H1 (cell line): ENCODE results near the gene GRIN2C. TPM values are rescaled to one million over a fixed set of nuclear protein-coding genes. Genes with fewer than 3 reads are reported as not detected.
"Not testable (repeated sequence)": the region's sequence is repeated elsewhere in the genome, so short reads cannot be mapped to it uniquely, and the experiment has no call there.

Experiments
- CTCF ChIA-PET: fragments of 300-600 bp; sonication (Branson Sonifier 250); formaldehyde crosslinking; loops from one replicate; lab custom pipeline; 2021; ENCODE audit not compliant: partially characterized antibody; lab: Charles Lee
- POLR2A ChIA-PET: fragments of 300-600 bp; sonication (Branson Sonifier 250); formaldehyde crosslinking; loops from one replicate; lab custom pipeline; 2021; ENCODE audit warnings: inconsistent platforms; ENCODE audit not compliant: partially characterized antibody; lab: Charles Lee
- DNase-seq, 2 experiments: peaks; one replicate each; pipeline versions ENCODE4 v3.0.0 to v3.0.0-alpha.2; 2010 to 2022; ENCODE audit warnings: low spot score in 2 of 2, low read depth in 1 of 2, mixed read lengths in 1 of 2
- FAIRE-seq: peaks from 2 replicates; lab custom pipeline; 2011; peaks lifted over from hg19 to GRCh38; lab: Jason Lieb, UNC
- H2AFZ ChIP-seq: 2 replicates; pipeline ENCODE4 v1.8.1; 2012; ENCODE audit warnings: low read length, inconsistent platforms
- H2AK5ac ChIP-seq: 2 replicates; pipeline ENCODE4 v1.6.1; 2013; ENCODE audit warnings: low read depth, low read length
- H2BK120ac ChIP-seq: replicated peaks from 2 replicates; pipeline ENCODE3; 2013; ENCODE audit warnings: low read depth, low read length, inconsistent platforms
- H2BK12ac ChIP-seq: 2 replicates; pipeline ENCODE4 v1.6.1; 2013; ENCODE audit warnings: low read depth, low read length
- H2BK15ac ChIP-seq: 2 replicates; pipeline ENCODE4 v1.6.1; 2013; ENCODE audit warnings: low read length
- H2BK20ac ChIP-seq: 2 replicates; pipeline ENCODE4 v1.6.1; 2013; ENCODE audit warnings: low read length
- H2BK5ac ChIP-seq: 2 replicates; pipeline ENCODE4 v1.6.1; 2013; ENCODE audit warnings: low read depth, low read length
- H3K14ac ChIP-seq: 2 replicates; pipeline ENCODE4 v1.6.1; 2013; ENCODE audit warnings: inconsistent platforms; ENCODE audit not compliant: insufficient read length
- H3K18ac ChIP-seq: 2 replicates; pipeline ENCODE4 v1.6.1; 2013; ENCODE audit warnings: low read length; ENCODE audit errors: extremely low read depth
- H3K23ac ChIP-seq: 2 replicates; pipeline ENCODE4 v1.6.1; 2013; ENCODE audit warnings: inconsistent platforms; ENCODE audit not compliant: insufficient read length
- H3K23me2 ChIP-seq: 2 replicates; pipeline ENCODE4 v1.6.1; 2013; ENCODE audit warnings: low read depth, low read length
- H3K27ac ChIP-seq: 2 replicates; pipeline ENCODE4 v1.6.1; 2011; ENCODE audit warnings: low read depth, low read length, inconsistent platforms
- H3K27me3 ChIP-seq, 4 experiments: replicated peaks in 1 of 4; 1 replicate in 1 of 4; 2 replicates in 3 of 4; pipeline versions ENCODE4 v1.6.1 to v1.8.1; 2011 to 2013; ENCODE audit warnings: low read length in 3 of 4, mild to moderate bottlenecking in 3 of 4, inconsistent platforms in 2 of 4, mixed read lengths in 2 of 4, moderate library complexity in 1 of 4; ENCODE audit not compliant: control insufficient read depth in 3 of 4, insufficient read depth in 3 of 4; ENCODE audit errors: extremely low read depth in 1 of 4
- H3K36me3 ChIP-seq, 4 experiments: 2 replicates each; pipeline versions ENCODE4 v1.6.1 to v1.8.1; 2011 to 2013; ENCODE audit warnings: mild to moderate bottlenecking in 4 of 4, low read length in 3 of 4, moderate library complexity in 2 of 4, control low read depth in 1 of 4, inconsistent platforms in 1 of 4; ENCODE audit not compliant: insufficient read depth in 4 of 4, control insufficient read depth in 2 of 4
- H3K4ac ChIP-seq: replicated peaks from 2 replicates; pipeline ENCODE3; 2013; ENCODE audit warnings: low read length, low read depth, mixed read lengths, inconsistent platforms; ENCODE audit not compliant: insufficient read length
- H3K4me1 ChIP-seq, 4 experiments: replicated peaks in 1 of 4; 1 replicate in 1 of 4; 2 replicates in 3 of 4; pipeline versions ENCODE4 v1.6.1 to v1.8.1; 2011 to 2013; ENCODE audit warnings: low read length in 3 of 4, inconsistent platforms in 2 of 4, mixed read lengths in 1 of 4; ENCODE audit not compliant: insufficient read depth in 4 of 4, control insufficient read depth in 3 of 4
- H3K4me2 ChIP-seq, 2 experiments: 2 replicates each; pipeline versions ENCODE4 v1.6.1 to v1.8.1; 2011 to 2013; ENCODE audit warnings: low read depth in 2 of 2, low read length in 2 of 2, control low read depth in 1 of 2, inconsistent platforms in 1 of 2, mild to moderate bottlenecking in 1 of 2; ENCODE audit not compliant: insufficient read depth in 1 of 2
- H3K4me3 ChIP-seq, 4 experiments: fragments of 200-600, 300-600 bp in 1 of 4; sonication (generic), shearing (Covaris generic), sonication (Bioruptor Twin) in 1 of 4; 2 replicates each; pipeline versions ENCODE4 v1.5.1 to v1.8.1; 2011 to 2016; ENCODE audit warnings: low read length in 4 of 4, low read depth in 3 of 4, control low read depth in 2 of 4, inconsistent platforms in 2 of 4, mild to moderate bottlenecking in 2 of 4, mixed read lengths in 1 of 4, moderate library complexity in 1 of 4; ENCODE audit not compliant: insufficient read depth in 2 of 4; ENCODE audit errors: extremely low read depth in 1 of 4
- H3K56ac ChIP-seq: replicated peaks from 2 replicates; pipeline ENCODE3; 2013; ENCODE audit warnings: low read depth, mild to moderate bottlenecking, mixed read lengths, low read length, inconsistent platforms; ENCODE audit not compliant: insufficient read length
- H3K79me1 ChIP-seq: 2 replicates; pipeline ENCODE4 v1.6.1; 2013; ENCODE audit warnings: low read depth, low read length, control low read depth
- H3K79me2 ChIP-seq, 2 experiments: 2 replicates each; pipeline versions ENCODE4 v1.6.1 to v1.8.1; 2012 to 2013; ENCODE audit warnings: low read length in 2 of 2, mild to moderate bottlenecking in 2 of 2, inconsistent platforms in 1 of 2; ENCODE audit not compliant: insufficient read depth in 2 of 2, control insufficient read depth in 1 of 2
- H3K9ac ChIP-seq, 4 experiments: replicated peaks in 1 of 4; 1 replicate in 1 of 4; 2 replicates in 3 of 4; pipeline versions ENCODE4 v1.6.1 to v1.8.1; 2011 to 2013; ENCODE audit warnings: low read depth in 3 of 4, low read length in 3 of 4, control low read depth in 2 of 4, mild to moderate bottlenecking in 2 of 4, moderate library complexity in 2 of 4, inconsistent platforms in 1 of 4; ENCODE audit errors: extremely low read depth in 1 of 4
- H3K9me3 ChIP-seq, 2 experiments: 2 replicates each; pipeline versions ENCODE4 v1.6.1 to v1.8.1; 2012 to 2013; ENCODE audit warnings: mild to moderate bottlenecking in 2 of 2, moderate library complexity in 2 of 2, control low read depth in 1 of 2, inconsistent platforms in 1 of 2, low read depth in 1 of 2, low read length in 1 of 2, mixed read lengths in 1 of 2; ENCODE audit not compliant: insufficient read depth in 2 of 2
- H4K20me1 ChIP-seq, 2 experiments: replicated peaks in 1 of 2; 2 replicates each; pipeline versions ENCODE3 to v1.8.1; 2011 to 2013; ENCODE audit warnings: inconsistent platforms in 2 of 2, low read length in 2 of 2, mild to moderate bottlenecking in 1 of 2; ENCODE audit not compliant: insufficient read depth in 2 of 2, control insufficient read depth in 1 of 2
- H4K5ac ChIP-seq: 2 replicates; pipeline ENCODE4 v1.6.1; 2013; ENCODE audit warnings: low read length, low read depth, mixed read lengths, inconsistent platforms; ENCODE audit not compliant: insufficient read length
- H4K8ac ChIP-seq: 2 replicates; pipeline ENCODE4 v1.8.0; 2013; ENCODE audit warnings: mild to moderate bottlenecking, moderate library complexity, low read length, inconsistent platforms; ENCODE audit not compliant: insufficient read depth; ENCODE audit errors: extremely low read depth
- H4K91ac ChIP-seq: replicated peaks from 2 replicates; pipeline ENCODE3; 2013; ENCODE audit warnings: low read length, mixed read lengths, inconsistent platforms; ENCODE audit not compliant: insufficient read length
- EGR1 ChIP-seq: IDR thresholded peaks from 2 replicates; pipeline ENCODE4 v1.6.1; 2011; ENCODE audit warnings: low read depth, low read length, borderline replicate concordance
- FOSL1 ChIP-seq: IDR thresholded peaks from 2 replicates; pipeline ENCODE4 v1.6.1; 2011; ENCODE audit warnings: mild to moderate bottlenecking, low read depth, low read length, moderate library complexity; ENCODE audit not compliant: insufficient read depth
- SP1 ChIP-seq: IDR thresholded peaks from 2 replicates; pipeline ENCODE4 v1.6.1; 2011; ENCODE audit warnings: low read depth, low read length
- WGBS, 2 experiments: shearing (Covaris generic) in 1 of 2; methylation state at CpG; one replicate each; pipeline versions ENCODE4 v1.1.6 to v1.1.7; 2013 to 2015; ENCODE audit warnings: low lambda C conversion rate in 2 of 2, mixed read lengths in 2 of 2, inconsistent platforms in 1 of 2, low coverage in 1 of 2, missing lambda C conversion rate in 1 of 2; ENCODE audit not compliant: insufficient replicate concordance in 2 of 2, insufficient coverage in 1 of 2, insufficient read length in 1 of 2; ENCODE audit errors: extremely low coverage in 1 of 2, missing lambda C conversion rate in 1 of 2; 5-methylcytosine and 5-hydroxymethylcytosine counted together
- polyA plus RNA-seq, 7 experiments: library from polyadenylated mRNA; depleted of rRNA in 3 of 7; stranded (reverse) in 5 of 7; unstranded in 2 of 7; fragments of >200 nt in 5 of 7; fragments of 200-250 nt in 2 of 7; gene quantifications; 1 replicate in 5 of 7; 2 replicates in 1 of 7; 4 replicates in 1 of 7; pipeline versions ENCODE4 v1.2.1 to v1.2.3, GENCODE V29; 2011 to 2013; ENCODE audit warnings: missing spikeins in 2 of 7, mixed read lengths in 2 of 7
- total RNA-seq: library from RNA; stranded (reverse); fragmentation: NEBNext Ultra II Directional; extraction: Animal tissue kit (Norgen Biotek cat#: 25700); gene quantifications from 2 replicates; pipeline ENCODE4 v1.2.1, GENCODE V29; 2021
- TF ChIP-seq, protein P1 (sequence below), 3 experiments: IDR thresholded peaks; 1 replicate in 2 of 3; 2 replicates in 1 of 3; pipeline versions ENCODE4 v1.5.1 to v1.6.1; 2011; ENCODE audit warnings: low read length in 3 of 3, mild to moderate bottlenecking in 3 of 3, inconsistent platforms in 2 of 3, low read depth in 1 of 3, moderate library complexity in 1 of 3; ENCODE audit not compliant: insufficient read depth in 1 of 3; ENCODE audit errors: control extremely low read depth in 1 of 3
- TF ChIP-seq, protein P2 (sequence below): IDR thresholded peaks from 2 replicates; pipeline ENCODE4 v1.6.1; 2012; ENCODE audit warnings: inconsistent platforms

Gene GRIN2C
- total and polyA plus RNA-seq, 2 of the 8 experiments (the other 6 are each of a cell fraction or from before 2014, with no cell fraction given), result 0.06 to 0.07 TPM

DNA sequence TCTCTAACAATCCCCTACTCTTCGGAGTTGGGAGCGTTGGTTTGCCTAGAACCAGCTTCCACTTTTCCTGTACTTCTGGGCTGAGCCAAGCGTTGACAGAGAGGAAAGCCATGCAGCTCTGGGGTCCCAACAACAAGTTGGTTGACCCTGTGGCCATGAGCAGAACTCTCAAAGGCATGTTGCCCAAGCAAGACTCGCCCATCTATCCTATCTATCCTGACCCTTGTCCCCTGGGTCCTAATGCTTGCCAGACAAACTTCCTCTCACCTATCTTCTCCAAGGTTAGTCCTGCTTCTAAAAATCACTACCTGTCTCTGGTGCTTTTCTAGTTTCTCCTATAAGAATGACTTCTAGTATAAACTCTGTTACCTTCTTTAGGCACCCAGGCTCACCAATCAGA is 49.4 kb upstream of the GRIN2C start:
- not testable (repeated sequence) for H2AK5ac ChIP-seq, H3K23me2 ChIP-seq, DNase-seq, H3K56ac ChIP-seq, H3K23ac ChIP-seq, H3K18ac ChIP-seq, H4K5ac ChIP-seq, H4K91ac ChIP-seq, H3K79me2 ChIP-seq, H3K9ac ChIP-seq, H2BK12ac ChIP-seq, H3K36me3 ChIP-seq, H4K20me1 ChIP-seq, H3K27me3 ChIP-seq, H3K79me1 ChIP-seq, H3K14ac ChIP-seq, H2BK15ac ChIP-seq, H3K27ac ChIP-seq, H2BK120ac ChIP-seq, H2BK5ac ChIP-seq, H3K9me3 ChIP-seq, H3K4ac ChIP-seq
- CTCF ChIA-PET, result interaction anchor here (0.6 to 49.9 kb wide), 4 partner anchors 21 to 86 kb away, joined by 3 to 1072 read pairs (median 4); no protein-coding TSS in a partner anchor
- peaks cover 5 to 16% (median 12%) of the 10 kb centered on the region in 4 experiments for H3K4me1 ChIP-seq
- TF ChIP-seq, protein P1, sequence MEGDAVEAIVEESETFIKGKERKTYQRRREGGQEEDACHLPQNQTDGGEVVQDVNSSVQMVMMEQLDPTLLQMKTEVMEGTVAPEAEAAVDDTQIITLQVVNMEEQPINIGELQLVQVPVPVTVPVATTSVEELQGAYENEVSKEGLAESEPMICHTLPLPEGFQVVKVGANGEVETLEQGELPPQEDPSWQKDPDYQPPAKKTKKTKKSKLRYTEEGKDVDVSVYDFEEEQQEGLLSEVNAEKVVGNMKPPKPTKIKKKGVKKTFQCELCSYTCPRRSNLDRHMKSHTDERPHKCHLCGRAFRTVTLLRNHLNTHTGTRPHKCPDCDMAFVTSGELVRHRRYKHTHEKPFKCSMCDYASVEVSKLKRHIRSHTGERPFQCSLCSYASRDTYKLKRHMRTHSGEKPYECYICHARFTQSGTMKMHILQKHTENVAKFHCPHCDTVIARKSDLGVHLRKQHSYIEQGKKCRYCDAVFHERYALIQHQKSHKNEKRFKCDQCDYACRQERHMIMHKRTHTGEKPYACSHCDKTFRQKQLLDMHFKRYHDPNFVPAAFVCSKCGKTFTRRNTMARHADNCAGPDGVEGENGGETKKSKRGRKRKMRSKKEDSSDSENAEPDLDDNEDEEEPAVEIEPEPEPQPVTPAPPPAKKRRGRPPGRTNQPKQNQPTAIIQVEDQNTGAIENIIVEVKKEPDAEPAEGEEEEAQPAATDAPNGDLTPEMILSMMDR (IDR thresholded peaks at IDR 0.05; ENCODE audit: control extremely low read depth in 1 of 3, insufficient read depth in 1 of 3, low read depth in 1 of 3, low read length in 3 of 3), result peak in 1 of 3 experiments; percentile 3; a peak in 1 of 4 replicates
- TF ChIP-seq SP1 (0 out of 2 replicates have a peak, but pooled peaks have one; percentile 33), FOSL1 (peak; percentile 88), EGR1 (0 out of 2 replicates have a peak, but pooled peaks have one; percentile 47)
- TF ChIP-seq, protein P2, sequence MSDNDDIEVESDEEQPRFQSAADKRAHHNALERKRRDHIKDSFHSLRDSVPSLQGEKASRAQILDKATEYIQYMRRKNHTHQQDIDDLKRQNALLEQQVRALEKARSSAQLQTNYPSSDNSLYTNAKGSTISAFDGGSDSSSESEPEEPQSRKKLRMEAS, result 0 out of 2 replicates have a peak, but pooled peaks have one; percentile 26
- WGBS, 2 experiments, result 51% methylated on average over 4 of the region's 4 CpGs; no CpG with 5 or more reads in 1 of the 2 experiments
- H2BK20ac ChIP-seq, result peak overlapping the region; percentile 44; the same call in 1 of the 2 replicates
- FAIRE-seq, result peak; percentile 39
- peak overlapping the region in 1 of 4 experiments; percentile 12; a peak in 1 of 8 replicates for H3K4me3 ChIP-seq
- POLR2A ChIA-PET, result interaction anchor here (0.8 to 1.3 kb wide), 4 partner anchors 8 to 36 kb away, joined by 3 to 4 read pairs (median 3); partner anchors contain the start of genes FDXR and OTOP2
- peak overlapping the region; percentile 79; the same call in 1 of the 2 replicates for H4K8ac ChIP-seq
- peak overlapping the region; percentile 49; the same call in 1 of the 2 replicates for H2AFZ ChIP-seq
- H3K4me2 ChIP-seq, result peak overlapping the region in 1 of 2 experiments; percentile 68; a peak in 2 of 4 replicates
